H9 (cell line): Measurements from ENCODE around the gene PYGO2. TPM values are rescaled to one million over a fixed set of nuclear protein-coding genes. Genes with fewer than 3 reads are reported as not detected.

Experiments
- DNase-seq: peaks from one replicate; pipeline ENCODE4 v3.0.0-alpha.2; 2017
- H2AFZ ChIP-seq: one replicate; pipeline ENCODE4 v1.6.1; 2013; ENCODE audit warnings: mild to moderate bottlenecking, low read length, control low read depth, moderate library complexity
- H2AK5ac ChIP-seq: 2 replicates; pipeline ENCODE4 v1.6.1; 2013; ENCODE audit warnings: low read length, control low read depth, mixed read lengths; ENCODE audit not compliant: insufficient read length
- H2BK120ac ChIP-seq: one replicate; pipeline ENCODE4 v1.6.1; 2013; ENCODE audit warnings: low read depth, mild to moderate bottlenecking, low read length, control low read depth, inconsistent platforms; ENCODE audit not compliant: poor library complexity, severe bottlenecking
- H2BK12ac ChIP-seq: 2 replicates; pipeline ENCODE4 v1.6.1; 2013; ENCODE audit warnings: low read length, control low read depth, mixed read lengths, low read depth; ENCODE audit not compliant: insufficient read length
- H2BK15ac ChIP-seq: 2 replicates; pipeline ENCODE4 v1.6.1; 2013; ENCODE audit warnings: low read depth, low read length, control low read depth
- H2BK20ac ChIP-seq: one replicate; pipeline ENCODE4 v1.6.1; 2013; ENCODE audit warnings: low read depth, mild to moderate bottlenecking, low read length, control low read depth, inconsistent platforms; ENCODE audit not compliant: poor library complexity, severe bottlenecking
- H2BK5ac ChIP-seq: 2 replicates; pipeline ENCODE4 v1.6.1; 2013; ENCODE audit warnings: low read length, control low read depth, mixed read lengths; ENCODE audit not compliant: insufficient read length
- H3K14ac ChIP-seq: 2 replicates; pipeline ENCODE4 v1.6.1; 2013; ENCODE audit warnings: low read length, control low read depth; ENCODE audit not compliant: insufficient read depth
- H3K18ac ChIP-seq: 2 replicates; pipeline ENCODE4 v1.6.1; 2013; ENCODE audit warnings: low read depth, mild to moderate bottlenecking, mixed read lengths, low read length, control low read depth; ENCODE audit not compliant: insufficient read length
- H3K23ac ChIP-seq: 2 replicates; pipeline ENCODE4 v1.6.1; 2013; ENCODE audit warnings: low read length, control low read depth, mixed read lengths, low read depth; ENCODE audit not compliant: insufficient read length
- H3K23me2 ChIP-seq: 2 replicates; pipeline ENCODE4 v1.6.1; 2013; ENCODE audit warnings: low read depth, mild to moderate bottlenecking, mixed read lengths, low read length, control low read depth; ENCODE audit not compliant: insufficient read length, poor library complexity, severe bottlenecking
- H3K27ac ChIP-seq: 2 replicates; pipeline ENCODE4 v1.5.1; 2013; ENCODE audit warnings: low read length, control low read depth, mixed read lengths, low read depth; ENCODE audit not compliant: insufficient read length
- H3K27me3 ChIP-seq: 2 replicates; pipeline ENCODE4 v1.6.1; 2013; ENCODE audit warnings: low read length, control low read depth, inconsistent platforms; ENCODE audit not compliant: insufficient read depth
- H3K4ac ChIP-seq: 2 replicates; pipeline ENCODE4 v1.6.1; 2013; ENCODE audit warnings: low read depth, mild to moderate bottlenecking, control low read depth, inconsistent platforms, low read length, moderate library complexity
- H3K4me1 ChIP-seq: 2 replicates; pipeline ENCODE4 v1.6.1; 2013; ENCODE audit warnings: low read length, control low read depth, inconsistent platforms; ENCODE audit not compliant: insufficient read depth
- H3K4me2 ChIP-seq: 2 replicates; pipeline ENCODE4 v1.6.1; 2013; ENCODE audit warnings: low read length, control low read depth, mixed read lengths; ENCODE audit not compliant: insufficient read length, insufficient read depth
- H3K56ac ChIP-seq: 2 replicates; pipeline ENCODE4 v1.6.1; 2013; ENCODE audit warnings: low read depth, mild to moderate bottlenecking, mixed read lengths, low read length, control low read depth; ENCODE audit not compliant: insufficient read length
- H3K79me1 ChIP-seq: 2 replicates; pipeline ENCODE4 v1.6.1; 2013; ENCODE audit warnings: low read depth, mild to moderate bottlenecking, moderate library complexity, low read length, control low read depth, inconsistent platforms; ENCODE audit not compliant: insufficient read depth, poor library complexity, severe bottlenecking
- H3K79me2 ChIP-seq: 2 replicates; pipeline ENCODE4 v1.6.1; 2013; ENCODE audit warnings: low read length, control low read depth, inconsistent platforms; ENCODE audit not compliant: insufficient read depth
- H3K9ac ChIP-seq: 2 replicates; pipeline ENCODE4 v1.6.1; 2013; ENCODE audit warnings: low read length, control low read depth, mixed read lengths; ENCODE audit not compliant: insufficient read length; ENCODE audit errors: extremely low read depth
- H3K9me3 ChIP-seq: one replicate; pipeline ENCODE4 v1.6.1; 2013; ENCODE audit warnings: low read depth, low read length, inconsistent platforms; ENCODE audit not compliant: control insufficient read depth
- H3T11ph ChIP-seq: one replicate; pipeline ENCODE4 v1.6.1; 2013; ENCODE audit warnings: mild to moderate bottlenecking, low read length, control low read depth, inconsistent platforms
- H4K20me1 ChIP-seq: one replicate; pipeline ENCODE4 v1.6.1; 2013; ENCODE audit not compliant: control insufficient read depth, insufficient read length, insufficient read depth
- H4K5ac ChIP-seq: 2 replicates; pipeline ENCODE4 v1.6.1; 2013; ENCODE audit warnings: low read depth, mild to moderate bottlenecking, mixed read lengths, low read length, control low read depth; ENCODE audit not compliant: insufficient read length
- H4K8ac ChIP-seq: replicated peaks from 2 replicates; pipeline ENCODE4 v1.6.1; 2013; ENCODE audit warnings: low read length, control low read depth, mixed read lengths, low read depth; ENCODE audit not compliant: insufficient read length
- H4K91ac ChIP-seq: 2 replicates; pipeline ENCODE4 v1.6.1; 2013; ENCODE audit warnings: low read depth, mild to moderate bottlenecking, moderate library complexity, mixed read lengths, low read length, control low read depth; ENCODE audit not compliant: insufficient read length
- H3K27ac Mint-ChIP-seq, 3 experiments: 2 replicates in 2 of 3; 3 replicates in 1 of 3; pipeline ENCODE4 v1.8.0; 2020 to 2021; ENCODE audit warnings: mixed read lengths in 3 of 3, mild to moderate bottlenecking in 1 of 3, moderate library complexity in 1 of 3
- H3K27me3 Mint-ChIP-seq: 2 replicates; pipeline ENCODE4 v1.8.0; 2021; ENCODE audit warnings: low read depth, mild to moderate bottlenecking, moderate library complexity, mixed read lengths
- H3K36me3 Mint-ChIP-seq, 3 experiments: 2 replicates in 2 of 3; 3 replicates in 1 of 3; pipeline ENCODE4 v1.8.0; 2020 to 2021; ENCODE audit warnings: low read depth in 3 of 3, mixed read lengths in 3 of 3; ENCODE audit not compliant: insufficient read depth in 1 of 3
- H3K4me1 Mint-ChIP-seq, 2 experiments: 2 replicates each; pipeline ENCODE4 v1.8.0; 2020; ENCODE audit warnings: mixed read lengths in 2 of 2
- H3K4me3 Mint-ChIP-seq, 2 experiments: 2 replicates in 1 of 2; 3 replicates in 1 of 2; pipeline ENCODE4 v1.8.0; 2020 to 2021; ENCODE audit warnings: mild to moderate bottlenecking in 2 of 2, mixed read lengths in 2 of 2, moderate library complexity in 1 of 2
- H3K9me3 Mint-ChIP-seq, 2 experiments: 2 replicates in 1 of 2; 3 replicates in 1 of 2; pipeline ENCODE4 v1.8.0; 2020; ENCODE audit warnings: mild to moderate bottlenecking in 2 of 2, mixed read lengths in 2 of 2, moderate library complexity in 1 of 2
- CTCF ChIP-seq: fragments of 200-600 bp; sonication (generic); conservative IDR thresholded peaks from 3 replicates; pipeline ENCODE4 v1.8.0; 2021; ENCODE audit warnings: antibody characterized with exemption, mild to moderate bottlenecking
- WGBS: extraction: QIAGEN DNeasy Blood & Tissue Kit; methylation state at CpG from one replicate; pipeline ENCODE4 v1.1.7; 2013; ENCODE audit warnings: missing lambda C conversion rate, low lambda C conversion rate, mixed read lengths; ENCODE audit not compliant: insufficient read length; ENCODE audit errors: extremely low coverage; 5-methylcytosine and 5-hydroxymethylcytosine counted together
- total RNA-seq: library from RNA; stranded (reverse); gene quantifications from 2 replicates; pipeline ENCODE4 v1.2.1, GENCODE V29; 2021

PYGO2 gene
- total RNA-seq, 1 experiment from 2014 or later, result 38.7 TPM

- WGBS, result no CpG with 5 or more reads among the region's 3 CpGs
- H3K9me3 ChIP-seq, result no peaks in the 10 kb centered on the region
- no peak overlapping the region for H4K8ac ChIP-seq
- H2BK15ac ChIP-seq, result no peak overlapping the region
- H3K4me1 ChIP-seq, result no peaks in the 10 kb centered on the region; the same call in 1 of the 2 replicates
- H3K79me1 ChIP-seq, result peaks cover 2% of the 10 kb centered on the region
- H3K4ac ChIP-seq, result no peak overlapping the region
- H2AFZ ChIP-seq, result no peak overlapping the region
- no peaks in the 10 kb centered on the region for H3K27me3 Mint-ChIP-seq
- no peak overlapping the region for H2BK120ac ChIP-seq
- H3K14ac ChIP-seq, result no peak overlapping the region
- H3K27ac Mint-ChIP-seq, result no peak overlapping the region; a peak in 1 of 7 replicates
- no peaks in the 10 kb centered on the region for H3K27me3 ChIP-seq
- peaks cover 10 to 14% of the 10 kb centered on the region in 2 experiments; a peak in 3 of 4 replicates for H3K4me1 Mint-ChIP-seq
- H3K18ac ChIP-seq, result no peak overlapping the region
- no peak for TF ChIP-seq CTCF
- peaks cover 2% of the 10 kb centered on the region; the same call in 1 of the 2 replicates for H3K79me2 ChIP-seq
- H3K9me3 Mint-ChIP-seq, result no peaks in the 10 kb centered on the region
- no peak overlapping the region for H2BK12ac ChIP-seq
- H3K23ac ChIP-seq, result no peak overlapping the region
- H2AK5ac ChIP-seq, result no peak overlapping the region
- H3T11ph ChIP-seq, result no peak overlapping the region
- H3K4me2 ChIP-seq, result no peak overlapping the region
- no peak overlapping the region for H3K9ac ChIP-seq
- H4K20me1 ChIP-seq, result no peaks in the 10 kb centered on the region
- H4K5ac ChIP-seq, result no peak overlapping the region
- H3K56ac ChIP-seq, result no peak overlapping the region
- H3K36me3 Mint-ChIP-seq, result peaks cover 34 to 58% (median 52%) of the 10 kb centered on the region in 3 experiments
- H3K4me3 Mint-ChIP-seq, result no peak overlapping the region
- no peak overlapping the region for H4K91ac ChIP-seq
- no peak overlapping the region for H3K27ac ChIP-seq
- H2BK5ac ChIP-seq, result no peak overlapping the region
- H2BK20ac ChIP-seq, result no peak overlapping the region
- no peaks in the 10 kb centered on the region for H3K23me2 ChIP-seq
- no peak for DNase-seq
These were observed 27.7 kb upstream of the PYGO2 start for GRCh38 chr1:154989195-154989860.
